COLO668 (cell line): ENCODE results near the gene PHACTR3.

Experiments
- DNase-seq: peaks from one replicate; lab custom pipeline; 2025; ENCODE audit not compliant: unreplicated experiment; lab: John Stamatoyannopoulos, UW

The PHACTR3 gene

DNA sequence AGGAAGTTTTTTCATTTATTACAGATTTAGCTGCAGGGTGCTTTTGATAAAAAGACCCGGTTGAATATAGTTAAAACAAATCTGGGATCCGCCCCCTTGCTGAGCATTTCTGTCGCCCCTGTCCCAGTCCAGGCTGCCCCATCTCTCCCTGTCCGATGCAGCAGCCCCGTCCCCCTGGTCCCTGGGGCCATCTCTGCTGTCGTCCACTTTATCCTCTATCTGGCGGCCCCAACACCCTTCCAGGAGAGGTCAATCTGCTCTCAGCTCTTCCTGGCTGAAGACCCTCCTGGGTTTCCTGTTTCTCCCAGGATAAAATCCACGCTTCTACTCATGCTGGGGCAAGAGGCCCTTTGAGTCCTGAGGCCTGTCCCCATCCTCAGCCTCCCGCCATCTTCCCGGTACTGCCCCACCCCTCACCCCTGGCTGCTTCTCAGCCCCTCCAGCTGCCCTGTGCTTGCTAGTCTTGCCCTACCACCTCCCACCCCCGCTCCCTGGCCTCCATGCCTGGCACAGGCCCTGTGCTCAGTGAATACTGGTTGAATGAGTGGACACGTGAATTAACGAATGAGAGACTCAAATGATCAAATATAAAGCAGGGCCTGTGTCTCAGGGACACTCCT, 16.0 kb upstream of the PHACTR3 start:
- no peak for DNase-seq

GRCh38 chr20:59589086-59589684, 15.2 kb upstream of the PHACTR3 start:
- DNase-seq: no peak

GRCh38 chr20:59591061-59591460, 13.3 kb upstream of the PHACTR3 start:
- DNase-seq: no peak

GRCh38 chr20:59596690-59597089, 7.7 kb upstream of the PHACTR3 start:
- no peak for DNase-seq

DNA sequence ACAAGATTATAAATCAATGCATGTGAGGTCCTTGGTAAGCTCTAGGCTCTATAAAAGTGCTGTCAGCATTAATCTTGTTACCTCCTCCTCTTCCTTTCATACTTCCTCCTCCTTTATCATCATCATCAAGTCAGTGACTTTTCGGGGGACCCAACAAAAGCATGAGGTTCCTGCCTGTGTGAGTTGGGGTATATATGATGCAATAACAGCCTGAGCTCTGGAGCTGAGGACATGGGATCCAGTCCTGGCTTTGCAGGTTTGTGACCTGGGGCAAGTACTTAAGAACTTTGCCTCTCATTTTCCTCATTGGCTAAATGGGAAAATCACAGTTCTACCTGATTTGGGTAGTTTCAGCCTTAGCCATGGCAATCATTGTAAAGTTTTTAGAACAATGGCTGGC, 7.1 kb upstream of the PHACTR3 start:
- DNase-seq: no peak

DNA sequence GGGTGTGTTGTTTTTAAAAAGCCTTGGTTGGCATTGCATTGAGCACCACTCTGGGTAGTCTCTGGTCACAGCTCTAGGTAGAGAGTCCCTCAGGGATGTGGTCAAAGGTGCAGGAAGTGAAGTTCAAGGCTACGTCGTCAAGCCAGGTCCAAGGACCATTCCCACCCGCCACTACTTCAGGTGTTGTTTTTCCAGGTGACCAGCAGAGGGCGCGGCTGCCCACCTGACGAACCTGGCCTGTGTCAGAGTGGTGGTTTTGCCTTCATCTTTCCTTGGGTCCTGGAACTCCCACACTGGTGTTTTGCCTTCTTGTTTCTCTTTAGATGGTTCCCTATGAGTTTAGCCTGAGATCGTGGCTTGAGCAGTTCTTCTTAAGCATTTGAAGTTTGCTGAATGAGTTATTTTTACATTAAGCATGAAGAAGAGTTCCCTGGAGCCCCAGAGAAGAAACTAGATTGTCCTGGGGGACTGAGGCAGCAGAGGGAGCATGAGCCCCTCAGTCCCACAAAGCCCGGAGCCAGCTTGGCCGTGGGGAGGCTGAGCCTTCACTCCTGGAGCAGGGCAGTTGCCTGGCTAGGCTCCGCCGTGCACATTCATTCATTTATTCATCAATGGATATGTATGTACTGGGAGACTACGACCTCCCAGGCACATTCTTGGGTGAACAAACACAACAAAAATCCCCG, 5.6 kb upstream of the PHACTR3 start:
- peak; percentile 43 for DNase-seq

GRCh38 chr20:59599941-59600340, 4.4 kb upstream of the PHACTR3 start:
- DNase-seq: no peak

GRCh38 chr20:59600472-59600871, 3.9 kb upstream of the PHACTR3 start:
- DNase-seq: no peak

GRCh38 chr20:59602546-59603080, 1.7 kb upstream of the PHACTR3 start:
- no peak for DNase-seq

DNA sequence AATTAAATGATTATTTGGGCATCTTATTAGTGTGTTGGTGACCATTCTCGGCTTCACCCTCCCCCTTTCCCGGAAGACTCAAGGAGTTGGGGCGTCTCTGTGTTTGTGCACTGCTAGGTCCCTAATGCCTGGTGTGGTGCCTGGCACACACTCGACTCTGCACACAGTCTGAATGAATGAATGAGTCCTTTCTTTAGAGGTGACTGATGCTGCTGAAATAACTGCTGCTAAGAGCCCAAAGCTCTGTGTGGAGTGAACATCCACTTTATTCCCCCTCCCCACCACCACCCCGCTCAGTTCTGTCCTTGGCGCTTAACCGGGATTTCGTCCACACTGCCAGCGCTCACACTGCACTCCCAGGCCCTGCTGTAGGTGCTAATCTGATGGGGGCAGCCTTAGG, 1.2 kb upstream of the PHACTR3 start:
- DNase-seq: no peak

DNA sequence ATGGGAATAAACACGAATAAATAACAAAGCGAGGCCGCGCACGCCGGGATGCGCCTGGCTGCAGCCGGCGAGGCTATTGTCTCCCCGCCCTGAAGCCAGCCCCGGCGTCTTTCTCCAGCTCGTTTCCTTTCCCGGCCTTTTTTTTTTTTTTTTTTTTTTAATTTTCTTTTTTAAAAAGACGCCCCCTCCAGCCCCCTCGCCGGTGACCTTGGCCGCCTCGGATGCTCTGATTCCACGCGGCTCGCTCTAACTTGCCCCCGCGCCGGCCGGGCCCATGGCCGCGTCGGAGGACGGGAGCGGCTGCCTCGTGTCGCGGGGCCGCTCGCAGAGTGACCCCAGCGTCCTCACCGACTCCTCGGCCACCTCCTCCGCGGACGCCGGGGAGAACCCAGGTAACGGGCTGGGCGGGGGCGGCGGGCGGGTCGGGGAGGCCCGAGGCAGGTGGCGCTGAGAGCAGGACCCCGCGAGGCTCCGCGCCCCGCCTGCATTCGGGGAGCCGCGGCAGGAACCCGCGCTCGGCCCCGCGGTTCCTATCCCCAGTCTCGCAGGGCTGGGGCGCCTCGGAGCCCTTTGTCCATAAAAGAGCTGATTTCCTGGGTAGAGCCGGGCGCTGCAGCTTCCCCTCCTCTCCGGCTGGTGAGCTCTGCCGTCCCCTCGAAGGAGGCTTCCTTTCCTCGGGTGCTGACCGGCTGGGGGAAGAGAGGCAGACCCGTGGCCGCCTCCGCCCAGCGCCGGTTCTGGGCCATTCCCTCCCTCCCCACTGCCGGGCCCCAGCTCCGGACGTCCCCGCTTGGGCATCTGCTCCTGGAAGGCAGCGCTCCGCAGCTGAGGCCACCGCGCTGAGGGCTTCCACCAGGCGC, 631 bp downstream of the PHACTR3 start:
- no peak for DNase-seq

GRCh38 chr20:59605601-59606364, 1.4 kb downstream of the PHACTR3 start:
- no peak for DNase-seq

GRCh38 chr20:59606566-59606965, 2.2 kb downstream of the PHACTR3 start:
- no peak for DNase-seq

DNA sequence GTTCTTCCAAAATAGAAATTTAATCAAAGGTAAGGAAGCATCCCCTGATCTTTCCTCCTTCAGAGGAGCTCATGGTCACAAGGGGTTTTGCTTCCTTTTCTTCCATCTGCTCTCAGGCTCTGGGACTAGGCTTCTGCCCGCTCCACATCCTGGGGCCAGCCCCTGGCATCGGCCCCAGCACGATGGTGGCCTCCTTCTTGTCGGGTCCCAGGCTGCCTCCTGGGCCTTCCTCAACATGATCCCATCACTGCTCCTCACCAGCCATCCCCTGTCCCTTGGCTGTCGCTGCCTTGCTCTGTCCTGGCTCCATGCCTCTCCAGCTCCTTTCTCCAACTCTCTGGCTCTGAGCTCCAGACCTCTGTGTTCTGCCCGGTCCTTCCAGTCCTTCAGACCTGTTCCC, 4.1 kb downstream of the PHACTR3 start:
- DNase-seq: no peak

GRCh38 chr20:59608871-59609270, 4.5 kb downstream of the PHACTR3 start:
- no peak for DNase-seq

DNA sequence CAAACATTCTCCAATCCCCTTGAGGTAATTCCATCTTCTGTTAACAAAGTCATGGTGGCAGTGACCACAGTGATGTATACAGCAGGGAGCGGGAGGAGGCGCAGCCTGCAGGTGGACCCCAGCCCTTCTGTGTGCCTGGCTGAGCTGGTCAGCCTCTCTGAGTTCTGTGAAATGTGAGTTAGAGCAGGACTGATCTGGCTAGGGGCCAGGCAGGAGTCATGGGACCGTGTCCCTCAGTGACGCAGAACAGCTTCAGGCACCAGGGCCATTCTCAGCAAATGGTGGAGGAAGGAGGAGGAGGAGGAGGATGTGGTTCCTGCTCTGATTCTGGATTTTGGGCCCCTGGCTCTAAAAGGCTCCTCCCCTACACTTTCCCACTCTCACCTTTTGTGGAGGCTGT, 6.9 kb downstream of the PHACTR3 start:
- DNase-seq: no peak

DNA sequence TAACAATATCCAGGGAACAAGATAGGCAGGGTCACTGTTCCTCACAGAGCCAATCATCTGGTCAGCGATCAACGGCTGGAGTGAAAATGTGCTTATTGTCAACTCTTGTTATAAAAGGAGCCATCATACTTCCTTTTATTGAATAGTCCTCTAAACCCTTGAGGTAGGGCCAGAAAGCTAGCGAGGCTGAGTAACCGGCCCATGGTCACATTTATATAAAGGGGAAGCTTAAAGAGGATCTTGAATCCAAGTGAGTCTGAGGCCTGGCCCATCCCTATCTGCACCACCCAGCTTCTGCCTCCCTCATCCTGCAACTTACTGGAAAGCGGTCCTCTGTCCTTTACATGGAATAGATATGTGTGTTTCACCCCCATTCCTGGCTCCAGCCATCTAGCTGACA, 9.5 kb downstream of the PHACTR3 start:
- DNase-seq: no peak

GRCh38 chr20:59614714-59615113, 10.4 kb downstream of the PHACTR3 start:
- DNase-seq: no peak

GRCh38 chr20:59616306-59616705, 12.0 kb downstream of the PHACTR3 start:
- DNase-seq: no peak

GRCh38 chr20:59617221-59617620, 12.9 kb downstream of the PHACTR3 start:
- DNase-seq: no peak

DNA sequence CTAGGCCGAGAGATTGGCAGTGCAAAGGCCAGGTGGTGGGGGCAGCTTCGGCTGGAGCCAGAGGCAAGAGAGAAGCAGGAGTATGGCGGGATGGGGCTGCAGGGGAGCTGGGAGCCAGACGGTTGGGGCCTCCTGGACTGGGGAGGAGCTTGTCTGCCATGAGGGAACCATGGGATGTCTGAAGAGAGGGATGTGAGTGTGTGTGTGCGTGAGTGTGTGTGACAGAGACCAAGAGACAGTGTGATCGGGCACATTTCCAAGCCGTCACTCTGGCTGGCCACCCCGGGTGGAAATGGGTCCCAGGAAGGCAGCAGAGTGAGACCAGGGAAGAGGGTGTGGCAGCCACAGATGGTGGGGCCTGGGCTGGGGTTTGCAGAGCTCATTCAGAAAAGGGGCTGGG, 13.8 kb downstream of the PHACTR3 start:
- no peak for DNase-seq
